UCSD-AML1 (cell line): ENCODE measurements around the gene SAP25.
"Not testable (repeated sequence)": the region's sequence is repeated elsewhere in the genome, so short reads cannot be mapped to it uniquely, and the experiment has no call there.

Experiments
- DNase-seq: peaks from one replicate; lab custom pipeline; 2025; ENCODE audit not compliant: unreplicated experiment; lab: John Stamatoyannopoulos, UW

The SAP25 gene

DNA sequence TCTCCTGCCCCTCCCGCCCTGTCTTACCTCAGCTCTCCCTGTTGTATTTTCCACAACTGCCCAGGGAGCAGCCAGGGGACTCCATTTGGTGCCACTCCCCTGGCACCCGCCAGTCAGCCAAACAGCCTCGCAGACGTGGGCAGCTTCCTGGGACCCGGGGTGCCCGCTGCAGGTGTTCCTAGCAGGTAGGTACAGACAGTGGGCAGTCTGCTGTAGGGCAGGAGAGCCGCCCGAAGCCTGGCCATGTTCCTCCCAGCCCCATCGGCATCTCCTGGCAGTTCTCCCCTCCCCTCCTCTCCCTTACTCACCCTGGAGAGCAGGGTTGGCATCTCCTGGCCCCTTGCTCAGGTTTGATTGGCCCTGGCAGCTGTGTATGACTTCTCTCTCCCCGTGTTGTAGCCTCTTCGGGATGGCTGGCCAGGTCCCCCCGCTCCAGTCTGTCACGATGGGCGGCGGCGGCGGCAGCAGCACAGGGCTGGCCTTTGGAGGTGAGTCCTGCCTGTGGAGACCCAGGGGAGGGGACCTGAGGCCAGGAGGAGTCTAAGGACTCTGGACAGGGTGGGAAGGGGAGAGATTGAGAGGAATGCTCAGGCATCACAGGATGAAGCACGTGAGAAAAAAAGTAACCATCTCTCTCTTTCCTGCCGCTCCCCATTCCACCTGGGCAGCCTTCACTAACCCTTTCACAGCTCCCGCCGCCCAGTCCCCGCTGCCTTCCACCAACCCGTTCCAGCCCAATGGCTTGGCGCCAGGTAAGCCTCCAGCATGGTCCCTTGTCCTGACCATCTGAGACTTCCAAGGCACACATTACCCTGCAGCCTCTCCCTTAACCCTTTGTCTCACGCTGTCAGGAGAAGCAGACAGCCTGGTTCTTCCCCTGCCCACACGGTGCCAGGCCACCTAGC is 11.3 kb downstream of the SAP25 start:
- no peak for DNase-seq

DNA sequence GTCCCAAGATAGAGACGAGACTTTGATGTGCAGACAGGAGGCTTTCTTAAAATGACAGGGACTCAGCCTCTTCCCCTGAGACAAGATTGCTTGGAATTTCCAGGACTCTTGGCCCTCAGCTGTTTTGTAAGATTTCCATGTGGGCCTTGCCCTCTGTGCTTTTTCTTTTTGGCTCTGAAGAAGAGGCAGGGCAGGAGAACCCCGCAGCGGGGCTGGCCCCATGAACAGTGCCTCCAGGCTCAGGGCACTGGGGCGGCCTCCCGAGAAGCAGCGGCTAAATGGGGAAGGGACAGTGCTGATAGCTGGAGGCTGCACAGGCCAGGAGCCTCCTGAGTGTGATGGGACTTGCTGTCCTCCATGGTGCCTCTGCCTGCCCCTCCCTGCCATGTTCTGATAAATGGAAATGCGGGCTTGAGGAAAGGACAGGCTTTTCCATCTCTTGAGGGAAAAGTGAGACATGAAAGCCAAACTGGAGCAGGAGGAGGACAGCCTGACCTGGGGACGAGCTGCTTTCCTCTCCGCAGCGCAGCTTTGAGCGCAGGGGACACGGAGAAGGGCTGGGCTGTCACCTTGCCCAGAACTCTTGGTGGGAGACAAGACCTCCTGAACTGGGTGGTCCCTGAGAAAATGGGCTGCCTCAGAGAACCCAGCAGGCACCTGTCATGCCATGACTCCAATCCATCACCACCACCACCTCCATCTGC is 12.1 kb downstream of the SAP25 start:
- no peak for DNase-seq

DNA sequence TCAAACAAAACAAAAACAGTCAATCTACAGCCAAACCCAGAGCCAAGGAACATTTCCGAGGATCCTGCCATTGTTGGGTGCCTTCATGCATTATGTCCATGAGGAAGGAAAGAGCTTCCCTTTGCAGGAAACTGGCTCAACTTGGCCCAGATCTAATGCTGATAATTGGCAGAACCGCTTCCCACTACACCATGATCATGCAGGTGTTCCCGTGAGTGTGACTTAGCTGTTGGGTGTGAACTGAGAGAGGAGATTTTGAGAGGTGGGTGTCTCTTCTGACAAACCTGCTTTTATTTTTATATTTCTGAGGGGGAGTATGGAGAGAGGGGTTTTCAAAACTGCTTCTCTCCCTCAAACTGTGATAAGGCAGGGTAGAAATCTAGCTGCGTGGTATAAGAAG is 14.6 kb downstream of the SAP25 start:
- DNase-seq = no peak

DNA sequence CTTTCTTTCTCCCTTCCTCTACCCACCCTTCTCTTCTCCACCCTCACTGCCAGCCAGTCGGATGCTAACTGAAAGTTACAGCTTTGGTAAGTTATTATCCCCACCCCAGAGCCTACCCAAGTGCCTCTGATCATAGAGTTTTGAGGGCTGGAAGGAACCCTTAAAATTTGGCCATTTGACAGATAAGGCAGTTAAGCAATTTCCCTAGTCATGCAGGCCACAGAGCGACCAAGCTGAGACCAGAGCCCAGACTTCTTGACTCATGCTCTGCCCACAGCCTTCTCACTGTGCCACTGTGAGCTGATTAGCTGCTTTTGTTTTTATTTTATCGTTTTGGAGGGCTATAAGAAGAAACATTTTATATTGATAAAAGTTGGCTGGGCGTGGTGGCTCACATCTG is 17.2 kb downstream of the SAP25 start:
- DNase-seq = peak; percentile 13

DNA sequence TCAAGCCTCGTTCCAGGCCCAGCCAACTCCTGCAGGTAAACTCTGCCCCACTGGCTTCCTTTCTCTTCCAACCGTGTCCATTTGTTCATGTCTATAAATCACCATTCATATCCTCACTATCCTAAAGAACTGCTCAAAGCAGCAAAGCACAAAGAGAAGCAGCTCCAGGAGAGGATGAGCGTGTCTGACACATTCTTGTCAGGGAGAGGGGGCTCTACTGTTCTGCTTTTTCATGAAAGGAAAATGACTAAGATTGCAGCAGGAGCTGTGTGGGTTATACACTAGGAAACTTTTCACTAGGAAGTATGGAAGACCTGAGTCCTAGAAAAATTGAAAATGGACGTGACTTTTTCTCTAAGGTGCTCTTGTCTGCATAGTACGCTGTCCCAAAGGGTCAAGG is 18.0 kb downstream of the SAP25 start:
- no peak for DNase-seq

DNA sequence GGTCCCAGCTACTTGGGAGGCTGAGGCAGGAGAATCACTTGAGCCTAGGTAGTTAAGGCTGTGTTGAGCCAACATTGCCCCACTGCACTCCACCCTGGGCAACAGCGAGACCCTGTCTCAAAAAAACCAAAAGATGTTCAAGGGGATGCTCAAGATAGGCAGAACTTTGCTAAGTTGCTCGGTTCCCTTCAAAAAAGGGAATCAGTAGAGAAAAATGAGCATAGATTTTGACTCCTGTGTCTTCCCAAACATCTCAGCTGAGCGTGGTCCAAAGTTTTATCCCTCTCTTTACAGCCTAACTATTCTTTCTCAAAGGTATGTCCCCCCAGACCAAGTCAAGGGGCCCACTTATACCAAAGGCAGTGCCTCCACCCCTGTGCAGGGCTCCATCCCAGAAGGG is 20.7 kb downstream of the SAP25 start:
- no peak for DNase-seq

DNA sequence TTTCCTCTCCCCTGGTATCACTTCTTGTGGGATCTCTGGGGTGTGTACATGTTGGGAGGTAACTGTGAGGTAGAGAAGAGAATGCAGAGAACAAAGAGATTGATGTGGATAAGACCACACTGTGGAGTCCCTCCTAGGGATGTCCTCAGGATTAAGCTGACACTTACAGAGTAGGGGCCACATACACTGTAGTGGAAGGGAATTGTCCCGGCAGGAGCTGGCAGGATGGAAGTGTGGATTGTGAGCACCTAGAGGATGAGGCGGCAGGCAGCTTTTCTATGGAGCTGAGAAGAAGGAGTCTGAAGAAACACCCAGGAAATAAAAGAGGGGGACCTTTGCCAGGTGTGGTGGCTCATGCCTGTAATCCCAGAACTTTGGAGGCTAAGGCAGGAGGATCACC is 21.2 kb downstream of the SAP25 start:
- no peak for DNase-seq

DNA sequence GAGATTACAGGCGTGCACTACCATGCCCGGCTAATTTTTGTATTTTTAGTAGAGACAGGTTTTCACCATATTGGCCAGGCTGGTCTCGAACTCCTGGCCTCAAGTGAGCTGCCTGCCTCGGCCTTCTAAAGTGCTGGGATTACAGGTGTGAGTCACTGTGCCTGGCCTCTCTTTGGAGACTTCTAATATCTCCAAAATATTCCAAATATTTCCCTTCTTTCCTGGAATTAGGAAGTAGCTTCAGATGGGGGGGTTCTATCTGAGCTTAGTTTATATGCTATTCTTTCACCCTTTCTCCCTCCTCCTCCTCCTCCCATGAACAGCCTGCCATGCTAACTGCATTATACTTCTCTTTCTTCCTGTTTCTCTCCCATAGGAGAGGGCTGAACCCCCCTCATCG is 25.3 kb downstream of the SAP25 start:
- DNase-seq = not testable (repeated sequence)

DNA sequence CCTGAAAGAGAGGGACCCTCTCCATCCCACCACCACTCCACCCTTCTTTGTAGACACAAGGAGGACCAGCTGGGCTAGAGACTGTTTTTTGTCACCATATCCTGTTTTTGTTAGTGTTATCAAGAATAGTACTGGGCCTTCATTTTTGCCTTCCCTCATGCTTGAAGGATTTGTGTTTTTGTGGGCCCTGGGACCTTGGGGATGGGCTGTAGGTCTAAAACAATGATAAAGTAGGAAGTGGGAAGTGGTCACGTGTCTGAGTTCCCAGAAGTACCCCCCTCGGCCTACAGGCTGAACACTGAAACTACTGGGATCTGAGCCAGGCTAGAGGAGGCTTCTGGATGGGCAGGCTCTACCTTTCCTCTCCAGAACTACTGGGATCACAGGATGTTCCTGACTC is 25.8 kb downstream of the SAP25 start:
- peak; percentile 10 for DNase-seq

DNA sequence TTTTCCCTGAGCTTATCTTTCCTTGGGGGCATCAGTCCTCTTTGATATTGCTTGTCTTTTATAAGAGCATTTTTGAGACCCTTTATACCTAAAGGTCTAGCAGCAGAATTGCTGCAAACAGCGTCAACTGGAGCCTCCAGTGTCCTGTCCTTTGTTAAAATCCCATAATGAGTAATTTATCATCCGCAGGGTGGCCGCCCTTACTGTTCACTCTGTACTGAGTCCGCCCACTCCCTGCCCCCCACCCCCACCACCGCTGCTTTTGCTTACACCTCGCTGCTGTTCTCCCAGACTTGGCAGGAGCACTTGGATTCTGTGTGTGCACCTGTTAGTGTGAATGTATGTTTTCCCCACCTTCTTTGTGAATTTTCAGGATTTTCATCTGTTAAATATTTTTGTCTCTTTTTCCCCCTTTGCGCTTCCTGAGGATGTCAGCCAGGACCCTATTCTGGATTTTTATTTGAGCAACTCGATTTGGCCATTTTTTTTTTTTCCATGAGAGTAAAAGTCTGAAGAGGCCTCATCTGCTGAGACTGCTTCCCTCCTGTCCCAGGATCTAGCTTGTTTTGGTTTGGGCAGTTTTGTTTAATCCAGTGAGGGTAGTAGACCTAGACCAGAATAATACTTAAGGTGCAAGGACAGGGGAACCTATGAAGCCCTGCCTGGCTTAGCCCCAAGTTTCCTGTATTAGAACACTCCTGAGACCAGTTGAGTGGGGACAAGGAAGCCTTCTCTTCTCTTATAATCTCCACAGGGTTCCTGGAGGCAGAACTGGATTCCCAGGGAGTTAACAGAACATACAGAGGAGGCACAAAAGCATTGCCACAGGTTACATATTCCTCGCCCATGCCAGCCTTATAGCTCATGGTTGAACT is 26.5 kb downstream of the SAP25 start:
- no peak for DNase-seq

DNA sequence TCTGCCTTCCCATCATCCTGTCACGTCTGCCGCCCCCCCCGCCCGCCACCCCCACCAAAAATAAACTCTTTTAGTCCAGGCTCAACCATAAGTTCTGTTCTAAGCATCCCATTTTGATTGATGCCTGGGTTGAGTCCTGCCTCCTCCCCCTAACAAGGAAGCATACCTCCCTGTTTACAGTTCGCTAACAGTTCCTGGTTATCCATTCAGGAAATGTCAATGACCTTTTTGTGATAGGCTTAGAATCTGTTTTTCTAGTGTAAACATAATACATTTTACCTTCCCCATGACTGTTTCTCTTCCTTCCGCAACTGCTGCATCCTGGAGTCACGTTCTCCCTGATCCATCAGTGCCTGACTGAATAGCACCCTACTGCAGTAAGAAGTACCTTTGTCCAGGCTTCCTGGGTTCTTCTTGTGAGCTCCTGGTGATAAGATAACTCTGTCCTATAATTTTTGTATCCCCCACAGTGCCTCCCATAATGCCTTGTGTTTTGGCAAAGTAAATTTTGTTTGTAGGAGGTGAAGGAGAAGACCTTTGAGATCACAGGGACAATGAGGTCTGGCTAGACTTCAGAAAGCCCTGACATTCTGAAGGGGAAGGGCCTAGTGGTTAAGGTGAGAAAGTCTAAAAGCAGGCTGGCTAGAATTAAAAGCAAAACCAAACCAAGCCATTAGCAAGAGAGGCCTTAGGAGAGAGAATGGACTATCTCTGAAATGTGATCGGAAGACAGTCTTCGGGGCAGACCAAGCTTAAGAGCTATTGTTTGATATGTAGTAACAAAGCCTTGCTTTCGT is 27.4 kb downstream of the SAP25 start:
- no peak for DNase-seq

DNA sequence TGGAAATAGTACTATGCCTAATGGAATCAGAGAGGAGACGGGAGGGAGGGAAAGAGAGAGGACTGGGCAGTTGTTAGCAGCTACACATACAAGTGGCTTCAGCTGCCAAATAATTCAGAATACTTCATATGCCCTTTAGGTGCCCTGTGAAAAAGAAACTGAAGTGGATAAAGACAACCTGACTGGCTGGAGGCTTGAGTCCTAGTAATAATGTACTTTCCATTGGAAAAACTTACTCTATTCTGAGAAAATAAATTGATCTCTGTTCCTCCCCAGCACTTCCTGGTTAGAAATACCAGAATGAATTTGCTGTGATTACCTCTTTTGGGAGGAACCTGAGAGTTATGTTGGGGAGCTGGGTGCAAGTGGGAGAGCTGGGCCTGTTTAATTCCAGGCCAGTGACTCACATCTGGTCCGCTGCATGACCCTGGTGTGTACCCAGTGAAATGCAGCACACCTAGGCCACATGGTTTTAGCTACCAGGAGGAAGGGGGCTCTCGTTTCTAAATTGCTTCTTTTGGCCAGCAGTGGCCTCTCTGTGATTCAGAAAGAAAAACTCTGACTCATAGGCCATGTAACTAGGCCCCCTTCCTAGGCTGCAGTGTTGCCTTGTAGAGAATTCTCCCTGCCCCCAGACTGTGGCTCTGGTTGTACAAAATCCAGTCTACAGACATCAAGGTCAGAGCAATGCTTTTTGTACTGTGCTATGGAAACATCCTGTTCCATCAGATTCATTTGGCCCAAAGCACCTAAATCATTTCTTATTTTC is 28.2 kb downstream of the SAP25 start:
- no peak for DNase-seq

DNA sequence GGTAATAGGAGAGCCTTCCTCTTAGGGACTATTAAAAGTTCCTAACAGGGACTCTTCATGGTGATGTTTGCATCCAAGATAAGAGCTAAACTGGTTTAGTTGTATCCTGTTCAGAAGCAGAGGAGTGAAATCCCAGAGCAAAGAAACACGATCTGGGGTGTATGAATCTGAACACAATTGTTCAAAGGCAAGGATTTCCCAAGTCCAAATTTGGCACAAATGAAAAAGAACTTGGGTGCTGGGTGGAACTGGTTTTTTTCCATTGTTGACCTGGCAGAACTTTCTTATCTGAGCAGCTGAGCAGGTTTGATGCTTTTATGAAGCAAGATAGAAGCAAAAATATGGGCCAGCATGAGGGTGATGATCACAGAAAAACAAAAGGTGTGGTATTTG is 28.7 kb downstream of the SAP25 start:
- DNase-seq = no peak

DNA sequence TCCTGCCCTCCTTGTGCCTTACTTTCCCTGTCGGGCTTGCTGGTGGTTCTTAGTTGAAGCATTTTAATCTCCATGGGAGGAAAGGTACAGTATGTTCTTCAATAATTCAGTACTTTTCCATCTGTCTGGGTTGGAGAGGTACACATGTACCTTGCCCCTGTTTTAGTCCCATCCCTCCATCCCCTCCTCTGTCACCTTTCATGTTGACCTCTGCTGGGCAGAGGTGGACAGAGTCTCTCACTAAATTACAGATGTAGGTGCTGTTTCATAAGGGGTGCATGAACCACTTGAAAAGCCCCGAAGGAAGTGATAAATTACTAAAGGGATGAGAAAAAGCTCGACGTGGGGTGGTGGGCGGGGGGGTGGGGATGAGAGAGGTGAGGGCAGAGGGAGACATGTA is 29.3 kb downstream of the SAP25 start:
- no peak for DNase-seq

DNA sequence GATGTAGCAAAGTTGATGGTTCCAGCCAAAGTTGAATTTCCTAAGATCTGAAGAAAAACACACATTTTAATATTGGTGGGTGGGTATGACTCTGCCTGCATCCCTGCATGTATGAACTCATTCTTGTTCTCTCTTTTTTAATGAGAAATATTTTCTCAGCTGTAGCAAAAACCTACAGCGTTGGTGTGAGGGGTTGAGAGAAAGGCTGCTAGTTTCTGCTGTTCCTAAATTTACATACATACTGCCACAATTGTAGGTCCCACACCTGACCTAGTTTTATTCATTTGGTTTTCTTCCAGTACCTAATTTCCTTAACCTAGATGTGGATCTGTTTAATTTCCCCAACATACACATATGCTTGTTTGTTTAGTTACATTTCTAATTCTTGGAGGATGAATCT is 30.1 kb downstream of the SAP25 start:
- no peak for DNase-seq

DNA sequence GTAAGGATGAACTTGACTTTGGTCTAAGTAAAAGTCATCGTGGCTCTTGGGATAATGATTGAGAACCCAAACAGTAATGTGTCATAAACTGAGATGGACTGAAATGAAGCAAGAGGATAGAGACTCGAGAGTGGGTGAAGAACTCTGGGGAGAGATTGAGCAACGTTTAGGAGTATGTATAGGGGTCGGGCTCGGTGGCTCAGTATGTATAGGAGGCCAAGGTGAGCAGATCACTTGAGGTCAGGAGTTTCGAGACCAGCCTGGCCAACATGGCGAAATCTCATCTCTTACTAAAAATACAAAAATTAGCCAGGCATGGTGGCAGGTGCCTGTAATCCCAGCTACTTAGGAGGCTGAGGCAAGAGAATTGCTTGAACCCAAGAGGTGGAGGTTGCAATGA is 32.4 kb downstream of the SAP25 start:
- DNase-seq = not testable (repeated sequence)

DNA sequence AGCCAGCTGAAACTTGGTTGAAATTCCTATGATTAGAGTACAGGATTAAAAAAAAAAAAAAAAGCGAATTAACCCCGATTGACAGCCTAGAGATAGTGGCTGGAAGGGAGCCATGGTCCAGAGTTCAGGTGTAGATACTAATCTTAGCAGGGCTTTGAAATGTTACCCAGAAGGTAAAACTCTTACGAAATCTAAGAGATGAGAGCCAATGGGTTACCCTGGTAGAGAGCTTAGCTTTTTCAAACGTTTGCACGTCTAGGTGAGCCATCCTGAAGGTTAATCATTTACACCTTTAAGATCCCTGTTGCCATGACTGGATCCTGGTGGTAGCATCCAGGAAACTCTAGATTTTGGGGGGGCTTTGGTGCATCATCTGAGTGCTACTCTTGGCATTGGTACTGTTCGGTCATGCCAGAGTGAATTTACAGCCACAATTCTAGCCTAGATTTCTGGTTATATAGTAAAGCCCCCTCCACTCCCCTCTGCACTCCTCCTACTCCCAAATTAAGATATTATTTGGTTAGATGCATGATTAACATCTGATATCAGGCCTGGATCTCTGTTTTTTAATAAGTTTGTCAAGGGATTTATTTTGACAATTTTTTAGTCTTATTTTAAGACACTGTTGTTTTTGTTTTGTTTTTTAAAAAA is 33.5 kb downstream of the SAP25 start:
- no peak for DNase-seq

DNA sequence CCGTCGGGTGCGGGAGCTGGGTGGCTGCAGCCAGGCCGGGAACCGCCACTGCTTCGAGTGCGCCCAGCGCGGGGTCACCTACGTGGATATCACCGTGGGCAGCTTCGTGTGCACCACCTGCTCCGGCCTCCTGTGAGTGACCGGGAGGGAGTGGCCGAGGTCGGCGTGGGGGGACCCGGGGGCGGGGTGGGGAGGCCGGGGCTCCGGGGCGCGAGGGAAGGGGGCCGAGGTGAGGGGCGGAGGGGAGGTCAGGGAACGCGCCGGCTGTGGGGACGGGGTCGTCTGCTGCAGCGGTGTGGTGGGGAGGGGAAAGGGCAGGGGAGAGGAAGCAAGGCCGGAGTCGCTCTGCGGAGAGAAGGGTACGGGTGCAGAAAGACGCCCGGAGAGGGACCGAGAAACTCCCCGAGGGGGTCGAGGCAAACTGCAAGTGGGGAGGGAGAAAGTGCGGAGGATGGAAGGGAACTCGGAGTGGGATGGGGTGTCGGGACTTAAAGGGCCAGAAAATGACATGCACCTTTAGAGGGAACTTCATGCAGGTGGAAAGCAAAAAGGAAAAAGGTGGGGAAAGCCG is 34.2 kb downstream of the SAP25 start:
- DNase-seq = no peak
